Pons (tissue), 1 donor: ENCODE data around the gene PRAC2.
A peak's percentile ranks its signal among the peaks of the same experiment; 100 is the strongest.
"Not testable (repeated sequence)": the region's sequence is repeated elsewhere in the genome, so short reads cannot be mapped to it uniquely, and the experiment has no call there.

ENCODE experiments used
- DNase-seq: peaks from one replicate; pipeline ENCODE4 v3.0.0-alpha.2; 2016; ENCODE audit warnings: low spot score

Gene PRAC2

DNA sequence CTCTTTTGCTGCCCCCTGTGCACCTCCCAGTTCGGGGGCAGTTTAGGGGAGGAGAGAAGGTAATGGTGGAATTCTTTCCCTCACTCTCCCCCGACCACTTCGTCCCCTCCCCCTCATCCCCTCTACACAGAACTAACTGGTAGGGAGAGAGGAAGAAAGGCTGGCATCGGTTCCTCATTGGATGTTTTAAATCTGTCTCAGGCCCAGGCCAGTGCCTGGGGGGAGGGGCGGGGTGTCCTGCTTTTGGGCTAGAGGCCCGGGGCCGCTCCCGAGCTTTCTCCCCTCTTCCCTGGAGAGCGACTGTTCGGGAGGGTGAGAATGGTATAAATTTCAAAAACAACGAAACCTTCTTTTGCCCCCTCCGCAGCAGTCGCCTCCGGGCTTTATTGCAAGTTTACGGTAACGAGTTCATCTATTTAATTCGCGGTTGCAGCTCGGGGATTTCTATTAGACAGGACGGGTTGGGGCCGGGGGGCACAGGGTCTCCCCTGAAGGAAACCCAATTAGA lies at the start of gene PRAC2:
PRAC2 (plus strand) TSS at position 271 of the 508 bp plus-strand sequence. CDS start 1,226 bp downstream, outside the sequence.
- DNase-seq: peak; percentile 8

DNA sequence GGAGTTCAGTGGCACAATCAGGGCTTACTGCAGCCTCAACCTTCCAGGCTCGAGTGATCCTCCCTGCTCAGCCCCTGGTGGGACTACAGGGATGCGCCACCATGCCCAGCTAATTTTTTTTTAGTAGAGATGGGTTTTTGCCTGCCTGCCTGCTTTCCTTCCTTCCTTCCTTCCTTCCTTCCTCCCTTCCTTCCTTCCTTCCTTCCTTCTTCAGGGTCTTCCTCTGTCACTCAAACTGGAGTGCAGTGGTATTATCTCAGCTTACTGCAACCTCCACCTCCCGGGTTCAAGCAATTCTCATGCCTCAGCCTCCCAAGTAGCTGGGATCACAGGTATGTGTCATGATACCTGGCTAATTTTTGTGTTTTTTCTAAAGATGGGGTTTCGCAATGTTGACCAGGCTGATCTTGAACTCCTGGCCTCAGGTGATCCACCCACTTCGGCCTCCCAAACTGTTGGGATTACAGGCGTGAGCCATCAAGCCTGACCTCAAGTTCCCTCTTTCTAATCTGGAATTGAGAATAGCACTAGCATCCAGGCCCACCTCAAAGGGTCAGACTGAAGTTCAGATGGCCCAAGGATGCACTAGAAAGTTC lies 45.9 kb upstream of the PRAC2 start:
- DNase-seq: no peak

DNA sequence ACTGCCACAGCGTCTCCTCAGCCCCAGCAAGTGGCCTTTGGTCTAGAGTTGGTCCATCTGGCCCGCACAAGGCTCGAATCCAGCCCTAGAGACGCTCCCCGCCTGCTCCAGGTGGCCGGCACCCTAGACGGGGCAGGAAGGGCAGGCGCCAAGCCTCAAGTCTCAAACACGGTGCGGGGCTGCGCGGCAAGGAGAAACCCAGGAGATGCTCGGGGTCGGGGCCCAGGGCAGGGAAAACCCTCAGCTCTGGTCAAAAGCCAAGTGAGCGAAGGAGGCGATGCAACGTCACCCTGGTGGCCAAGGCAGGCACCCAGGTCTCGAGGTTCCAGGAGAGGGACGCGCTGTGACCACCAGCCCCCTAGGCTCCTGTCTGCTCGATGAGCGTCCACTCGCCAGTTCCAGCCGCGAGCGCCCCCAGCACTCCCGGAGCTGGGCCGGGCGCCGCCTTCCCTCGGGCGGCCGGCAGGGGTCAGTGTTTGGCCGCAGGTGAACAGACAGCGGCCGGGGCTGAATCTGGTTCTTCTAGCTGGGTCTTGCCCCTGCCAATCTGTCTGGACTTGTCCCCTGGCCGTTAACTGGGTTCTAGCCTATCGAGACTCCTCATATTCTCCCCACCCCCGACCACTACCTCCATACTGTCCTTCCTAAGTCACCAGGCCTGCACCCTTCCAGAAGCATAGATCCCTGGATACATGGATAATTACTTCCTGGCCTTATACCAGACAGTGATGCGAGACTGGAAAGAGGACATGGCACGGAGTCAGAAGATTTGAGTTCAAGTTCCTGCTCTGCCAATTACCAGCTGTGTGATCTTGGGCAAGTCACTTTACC lies 44.6 kb upstream of the PRAC2 start:
- DNase-seq: peak; percentile 28

DNA sequence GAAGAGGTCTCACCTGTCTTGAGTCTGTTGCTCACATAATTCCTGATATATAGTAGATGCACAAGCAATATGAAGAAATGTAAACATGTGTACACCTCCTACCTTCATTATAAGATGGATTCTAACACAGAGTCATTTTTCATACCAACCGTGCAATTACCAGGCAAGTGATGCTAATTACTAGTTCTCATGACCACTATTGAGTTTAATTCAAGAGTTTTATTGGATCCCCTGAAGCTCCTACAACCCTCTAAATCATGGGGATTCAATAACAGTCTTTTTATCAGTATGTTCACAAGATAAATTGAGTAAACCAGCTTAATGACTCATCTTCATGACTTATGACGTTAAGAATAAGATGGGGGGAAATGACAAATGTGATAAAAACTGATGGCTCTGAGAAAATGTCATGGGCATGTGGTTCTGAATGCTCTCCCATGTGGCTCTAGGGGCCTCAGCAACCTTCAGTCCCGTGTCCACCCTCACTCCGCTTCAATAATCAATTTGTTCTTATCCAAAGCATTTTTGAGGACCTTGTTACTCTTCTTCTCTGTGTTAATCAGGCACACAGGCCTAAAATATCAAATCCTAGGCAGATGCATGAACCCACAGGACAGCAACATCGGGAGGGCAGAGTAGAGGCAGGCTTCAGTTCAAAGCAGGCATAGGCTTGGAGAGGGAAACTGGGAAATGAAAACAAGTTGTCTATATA lies 43.4 kb upstream of the PRAC2 start:
- no peak for DNase-seq

DNA sequence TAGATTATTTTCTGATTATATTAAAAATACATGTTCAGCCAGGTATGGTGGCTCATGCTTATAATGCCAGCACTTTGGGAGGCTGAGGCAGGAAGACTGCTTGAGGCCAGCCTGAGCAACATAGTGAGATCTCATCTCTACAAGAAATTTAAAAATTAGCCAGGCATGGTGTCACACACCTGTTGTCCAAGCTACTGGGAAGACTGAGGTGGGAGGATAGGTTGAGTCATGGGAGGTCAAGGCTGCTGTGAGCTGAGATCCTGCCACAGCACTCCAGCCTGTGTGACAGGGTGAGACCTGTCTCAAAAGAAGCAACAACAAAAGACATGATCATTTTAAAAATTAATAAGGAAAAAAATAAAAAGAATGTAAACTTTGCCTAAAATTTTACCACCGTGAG lies 41.4 kb upstream of the PRAC2 start:
- DNase-seq: no peak

DNA sequence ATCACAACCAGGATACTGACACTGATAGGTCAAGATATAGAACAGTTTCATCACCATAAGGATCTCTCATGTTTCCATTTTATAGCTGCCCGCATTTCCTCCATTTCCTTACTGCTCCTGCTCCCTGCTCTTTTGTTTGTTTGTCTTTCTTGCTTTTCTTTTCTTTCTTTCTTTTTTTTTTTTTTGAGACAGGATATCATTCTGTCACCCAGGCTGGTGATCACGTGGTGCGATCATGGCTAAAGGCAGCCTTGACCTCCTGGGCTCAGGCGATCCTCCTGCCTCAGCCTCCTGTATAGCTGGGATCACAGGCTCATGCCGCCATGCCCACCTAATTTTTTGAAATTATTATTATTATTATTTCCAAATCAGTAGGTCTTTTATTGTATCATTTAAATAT lies 32.3 kb upstream of the PRAC2 start:
- DNase-seq: no peak

DNA sequence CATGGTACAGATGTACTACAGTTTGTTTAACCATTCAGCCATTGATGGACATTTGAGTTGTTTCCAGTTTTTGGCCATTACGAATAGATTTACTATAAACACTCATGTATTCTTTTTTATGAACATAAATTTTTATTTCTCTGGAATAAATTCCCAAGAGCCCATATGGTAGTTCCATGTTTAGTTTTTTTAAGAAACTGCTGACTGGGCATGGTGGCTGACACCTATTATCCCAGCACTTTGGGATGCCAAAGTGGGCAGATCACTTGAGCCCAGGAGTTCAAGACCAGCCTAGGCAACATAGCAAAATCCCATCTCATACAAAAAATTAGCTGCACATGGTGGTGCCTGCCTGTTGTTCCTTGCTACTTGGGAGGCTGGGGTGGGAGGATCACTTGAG lies 30.9 kb upstream of the PRAC2 start:
- DNase-seq: no peak

DNA sequence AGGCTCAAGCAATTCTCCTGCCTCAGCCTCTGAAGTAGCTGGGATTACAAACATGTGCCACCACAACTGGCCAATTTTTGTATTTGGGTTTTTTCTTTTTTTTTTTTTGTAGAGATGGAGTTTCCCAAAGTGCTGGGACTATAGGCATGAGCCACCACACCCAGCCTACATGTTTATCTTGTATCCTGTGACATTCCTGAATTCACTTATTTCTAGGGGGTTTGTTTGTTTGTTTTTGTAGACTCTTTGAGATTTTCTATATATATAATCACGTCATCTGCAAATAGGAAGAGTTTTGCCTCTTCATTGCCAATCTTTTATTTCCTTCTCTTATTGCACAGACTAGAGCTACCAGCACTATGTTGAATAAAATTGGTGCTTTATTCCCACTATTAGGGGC lies 29.8 kb upstream of the PRAC2 start:
- no peak for DNase-seq

DNA sequence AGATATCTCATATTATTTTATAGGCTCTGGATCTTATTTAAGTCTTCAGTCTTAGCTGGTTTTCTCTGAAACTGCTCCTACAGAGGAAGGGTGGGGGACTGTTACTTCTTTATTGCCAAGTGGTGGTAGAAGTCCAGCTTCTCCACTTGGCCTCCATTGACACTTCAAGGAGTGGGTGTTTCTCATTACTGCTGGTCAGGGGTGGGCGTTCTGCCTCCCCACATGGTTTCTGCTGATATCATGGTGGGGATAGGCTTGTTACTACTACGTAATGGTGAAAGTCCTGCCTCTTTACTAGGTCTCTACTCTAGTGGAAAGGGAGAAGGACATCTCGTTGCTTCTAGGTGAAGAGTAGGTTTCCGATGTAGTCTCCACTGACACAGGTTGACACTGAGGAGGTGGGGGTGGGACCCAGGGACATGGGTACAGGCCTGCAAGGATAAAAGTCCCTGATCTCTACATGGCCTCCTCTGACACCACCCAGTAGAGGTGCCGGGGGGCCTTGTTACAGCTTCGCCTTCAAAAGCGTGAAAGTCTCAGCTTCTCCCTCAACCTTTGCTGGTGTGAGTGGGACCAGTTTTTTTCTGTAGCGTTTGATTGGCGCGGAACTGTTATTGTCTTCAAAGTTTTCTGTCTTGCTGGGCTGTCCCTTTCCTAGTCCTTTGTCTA lies 21.0 kb upstream of the PRAC2 start:
- DNase-seq: no peak

DNA sequence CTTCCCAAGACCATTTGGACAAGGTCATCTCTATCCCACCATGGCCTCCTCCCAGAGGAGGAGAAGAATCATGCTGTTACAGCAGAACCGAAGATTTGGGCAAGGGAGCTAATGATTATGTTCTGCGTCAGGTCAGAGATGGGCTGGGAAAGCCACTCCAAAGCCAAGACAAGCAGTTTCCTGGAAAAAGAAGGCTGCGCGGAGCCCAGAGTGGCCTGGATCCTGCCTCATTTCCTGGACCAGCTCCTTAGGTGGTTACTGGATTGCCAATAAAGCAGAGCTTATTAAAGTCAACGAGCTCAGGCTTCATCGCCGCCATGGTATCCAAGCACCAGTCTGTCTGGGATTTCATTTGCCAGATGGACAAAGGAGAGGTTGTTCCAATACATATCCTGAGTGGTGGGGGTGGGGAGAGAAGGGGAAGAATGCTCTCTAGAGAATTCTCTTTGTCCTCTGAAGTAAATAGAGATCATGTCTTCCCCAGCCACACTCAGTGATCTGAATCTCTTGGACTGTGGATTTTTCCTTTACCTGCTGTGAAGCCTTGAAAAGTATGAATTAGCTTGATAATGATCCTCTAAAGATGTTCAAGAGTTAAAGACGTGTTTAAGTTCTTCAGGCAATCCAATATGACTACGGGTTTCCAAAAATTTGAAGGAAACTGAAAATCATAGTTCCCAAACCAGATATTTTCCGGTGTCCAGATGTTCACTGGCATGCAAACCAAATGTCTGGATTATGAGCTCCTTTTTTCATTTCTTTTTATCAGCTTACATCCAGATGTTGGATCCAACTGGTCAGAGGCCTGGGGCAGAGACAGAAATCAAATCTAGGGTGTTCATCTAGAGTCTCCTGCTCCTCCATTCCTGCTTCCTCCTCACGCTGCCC lies 18.4 kb upstream of the PRAC2 start:
- no peak for DNase-seq

DNA sequence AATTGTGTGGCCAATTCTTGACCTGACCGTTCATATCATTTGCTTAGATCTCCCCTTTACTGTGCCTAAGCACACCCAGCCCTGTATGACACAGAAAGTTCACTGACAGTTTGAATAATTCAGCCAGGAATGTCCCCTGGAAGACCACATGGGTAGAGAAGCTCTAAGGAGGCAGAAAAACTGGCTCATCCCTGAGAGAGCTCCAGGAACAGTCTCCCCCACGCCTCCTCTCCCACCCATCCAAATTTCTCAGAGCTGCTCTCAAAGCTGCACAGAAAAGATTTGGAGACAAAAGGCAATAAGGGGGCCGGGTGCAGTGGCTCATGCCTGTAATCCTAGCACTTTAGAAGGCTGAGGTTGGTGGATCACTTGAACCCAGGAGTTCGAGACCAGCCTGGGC lies 11.9 kb upstream of the PRAC2 start:
- no peak for DNase-seq

DNA sequence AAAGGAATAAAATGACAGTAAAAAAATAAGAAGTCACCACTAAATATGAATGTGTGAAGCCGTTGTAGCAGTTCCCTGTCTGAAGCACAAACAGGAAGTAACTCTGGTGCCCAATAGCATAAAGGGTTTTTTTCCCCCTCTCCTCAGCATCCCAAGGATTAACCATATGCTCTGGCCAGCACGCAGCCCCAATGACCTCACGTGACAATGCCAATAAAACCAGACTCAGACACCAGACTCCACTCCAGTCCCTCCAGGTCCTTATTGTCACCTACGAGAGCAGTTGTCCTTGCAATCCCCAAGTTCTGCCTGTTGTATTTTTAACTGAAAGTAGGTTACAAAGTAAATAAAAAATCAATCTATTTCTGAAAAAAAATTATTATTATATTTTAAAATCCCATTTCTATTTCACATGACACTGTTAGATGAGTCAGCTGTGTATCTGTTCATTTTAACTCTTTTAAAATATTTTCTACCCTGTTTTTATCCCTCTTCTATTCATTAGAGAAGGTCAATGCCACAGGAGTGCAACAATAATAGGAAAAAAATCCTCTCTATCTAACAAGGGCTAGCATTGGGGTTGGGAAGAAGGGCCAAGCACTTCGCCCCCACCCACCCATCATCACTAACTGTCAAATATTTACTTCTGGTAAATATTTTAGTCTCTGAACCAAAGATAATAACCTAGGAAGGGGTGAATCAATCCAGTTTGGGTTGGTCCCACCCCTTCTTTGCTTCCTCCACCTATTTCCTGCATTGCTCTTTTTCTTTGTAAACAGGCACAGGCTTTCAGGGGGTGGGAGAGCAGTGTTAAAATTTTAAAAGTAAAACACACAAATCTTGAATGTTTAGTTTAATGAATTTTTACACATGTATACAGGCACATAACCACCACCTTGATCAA lies 7.2 kb upstream of the PRAC2 start:
- DNase-seq: no peak

DNA sequence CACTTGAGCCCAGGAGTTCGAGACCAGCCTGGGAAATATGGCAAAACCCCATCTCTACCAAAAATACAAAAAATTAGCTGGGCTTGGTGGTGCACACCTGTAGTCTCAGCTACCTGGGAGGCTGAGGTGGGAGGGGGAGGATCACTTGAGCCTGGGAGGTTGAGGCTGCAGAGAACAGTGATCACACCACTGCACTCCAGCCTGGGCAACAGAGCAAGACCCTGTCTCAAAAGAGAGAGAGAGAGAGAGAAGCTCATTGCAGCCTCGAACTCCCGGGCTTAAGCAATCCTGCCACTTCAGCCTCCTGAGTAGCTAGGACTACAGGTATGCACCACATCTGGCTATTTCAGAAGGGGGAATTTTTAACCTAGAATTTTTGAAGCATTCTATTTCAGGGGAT lies 6.4 kb upstream of the PRAC2 start:
- DNase-seq: not testable (repeated sequence)

DNA sequence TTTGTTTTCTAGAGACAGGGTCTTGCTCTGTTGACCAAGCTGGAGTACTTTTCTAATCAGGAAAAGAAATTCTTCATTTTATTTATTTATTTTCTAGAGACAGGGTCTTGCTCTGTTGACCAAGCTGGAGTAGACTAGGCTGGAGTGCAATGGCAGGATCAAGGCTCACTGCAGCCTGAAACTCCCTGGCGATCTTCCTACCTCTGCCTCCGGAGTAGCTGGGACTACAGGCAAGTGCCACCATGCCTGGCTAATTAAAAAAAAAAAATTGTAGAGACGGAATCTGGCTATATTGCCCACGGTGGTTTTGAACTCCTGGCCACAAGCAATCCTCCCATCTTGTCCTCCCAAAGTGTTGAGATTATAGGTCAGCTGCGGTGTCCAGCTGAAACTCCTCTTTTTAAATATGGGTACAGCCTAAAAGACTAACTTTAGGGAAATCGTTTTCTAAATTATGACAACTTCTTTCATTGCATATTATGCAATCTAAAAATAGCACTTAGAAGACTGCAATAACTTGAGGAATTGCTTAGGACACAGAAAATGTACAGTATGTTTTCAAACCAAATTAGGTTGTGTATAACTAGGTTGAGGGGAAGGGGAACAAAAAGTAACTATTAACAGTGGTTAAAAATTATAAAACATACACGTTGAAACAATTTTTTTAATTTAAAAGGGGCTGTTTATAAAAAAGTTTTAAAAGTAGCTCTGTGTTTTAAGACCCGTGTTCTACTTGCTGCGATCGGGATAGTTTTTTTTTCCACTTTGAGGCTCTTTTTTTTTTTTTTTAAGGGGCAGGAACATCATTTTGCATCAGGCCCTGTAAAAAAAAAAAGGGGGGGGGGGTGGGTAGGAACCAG lies 5.4 kb upstream of the PRAC2 start:
- DNase-seq: no peak

DNA sequence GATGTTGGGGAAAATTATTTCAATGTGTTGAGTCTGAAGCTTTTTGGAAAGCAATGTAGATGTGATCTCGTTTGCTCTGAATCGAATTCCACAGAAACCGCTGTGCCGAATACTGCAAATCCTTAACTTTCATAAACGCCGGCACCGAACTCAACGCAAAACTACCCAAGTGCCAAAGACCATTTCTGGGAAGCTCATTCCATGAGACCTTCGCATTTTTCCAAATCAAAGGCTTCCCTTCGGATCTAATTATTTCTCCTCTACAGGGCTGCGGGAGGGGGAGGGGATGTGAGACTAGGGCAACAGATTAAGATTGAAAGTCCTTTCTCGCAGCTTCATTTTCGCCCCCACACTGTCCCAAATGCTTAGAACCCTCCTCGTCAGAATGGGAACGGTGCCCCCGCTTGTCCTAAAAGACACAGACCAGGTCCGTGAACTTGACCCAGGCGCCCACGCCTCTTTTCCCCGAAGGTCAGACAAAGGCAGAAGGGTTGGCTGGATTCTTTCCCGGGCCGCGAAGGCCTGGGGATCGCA lies 4.7 kb upstream of the PRAC2 start:
- DNase-seq: no peak

DNA sequence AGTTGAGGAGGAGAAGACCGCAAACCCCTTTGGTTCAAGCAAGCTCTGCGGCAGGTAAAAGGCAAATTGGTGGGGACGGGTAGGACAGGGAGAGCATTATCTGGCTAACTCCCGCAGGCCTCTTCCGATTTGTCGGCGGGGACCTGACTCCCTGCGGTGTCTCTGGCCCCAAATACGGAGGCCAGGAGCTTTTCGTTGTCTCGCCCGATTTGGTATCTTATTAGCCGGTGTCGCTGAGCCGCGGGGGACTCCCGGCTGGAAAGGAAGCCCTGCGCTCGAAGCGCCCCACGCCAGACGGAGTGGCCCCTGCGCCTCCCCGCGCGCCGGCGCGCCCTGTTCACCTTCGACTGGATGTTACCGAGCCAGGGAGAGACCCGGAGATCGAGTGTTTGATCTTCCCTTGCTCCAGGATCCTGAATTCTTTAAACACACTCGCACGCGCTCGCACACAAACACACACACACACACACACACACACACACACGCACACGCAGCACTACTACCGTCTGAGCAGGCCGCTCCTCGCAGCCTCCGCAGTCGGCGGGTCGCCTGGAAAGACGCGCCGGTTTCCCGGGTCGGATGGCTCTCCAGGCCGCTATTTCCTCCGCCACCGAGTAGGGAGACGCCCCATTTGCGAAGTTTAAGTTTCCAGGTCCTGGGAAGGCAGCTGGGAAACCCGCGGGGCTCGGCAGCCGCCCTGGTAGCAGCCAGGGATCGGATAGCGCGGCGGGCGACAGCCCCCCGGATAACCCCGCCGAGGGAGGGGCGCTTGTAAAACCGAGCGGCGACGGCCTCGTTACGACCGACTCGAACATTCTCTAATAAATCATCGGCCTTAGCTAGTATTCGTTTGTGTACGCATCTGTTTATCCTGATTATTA lies 4.0 kb upstream of the PRAC2 start:
- DNase-seq: no peak

DNA sequence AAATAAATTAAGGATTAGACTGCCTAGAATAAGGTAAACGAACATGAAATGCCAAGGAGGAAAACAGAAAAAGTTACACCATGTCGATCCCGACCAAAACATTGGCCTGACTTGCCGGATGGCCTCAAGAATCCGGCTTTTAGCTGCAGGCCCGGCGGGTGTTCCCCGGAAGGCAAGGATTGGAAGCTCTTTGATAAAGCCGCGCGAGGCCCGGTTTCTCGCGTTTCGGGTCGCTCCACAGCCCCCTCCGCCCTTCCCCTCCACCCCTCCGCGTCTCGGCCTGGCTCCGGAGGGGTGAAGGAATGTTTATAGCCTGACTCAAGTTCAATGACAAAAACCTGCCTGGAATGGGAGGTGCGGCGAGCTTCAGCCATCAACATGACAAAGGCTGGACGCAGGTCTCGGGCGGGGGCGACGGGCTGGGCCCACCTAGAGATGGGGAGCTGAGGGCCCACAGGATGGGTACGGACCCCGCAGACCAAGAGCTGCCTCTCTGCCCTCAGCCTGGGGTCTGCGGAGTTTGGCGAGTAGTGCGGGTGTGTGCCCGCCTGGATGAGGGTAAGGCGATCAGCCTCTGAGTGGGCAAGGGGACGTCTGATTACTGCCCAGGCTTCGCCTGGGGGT lies 3.2 kb upstream of the PRAC2 start:
- no peak for DNase-seq
